HFF-Myc (cell line): ENCODE measurements around the gene TSFM.
"Not testable (repeated sequence)": the region's sequence is repeated elsewhere in the genome, so short reads cannot be mapped to it uniquely, and the experiment has no call there.

ENCODE experiments used
- DNase-seq: peaks from one replicate; pipeline ENCODE4 v3.0.0-alpha.2; 2011; ENCODE audit warnings: low read depth; ENCODE audit errors: extremely low read depth
- H3K4me3 ChIP-seq: replicated peaks from 2 replicates; pipeline ENCODE4 v1.5.1; 2011; ENCODE audit warnings: low read depth, mild to moderate bottlenecking, control low read depth, low read length
- TF ChIP-seq, protein P1 (sequence below): IDR thresholded peaks from 2 replicates; pipeline ENCODE4 v1.5.1; 2012; ENCODE audit warnings: mild to moderate bottlenecking, low read depth, low read length, control low read depth; ENCODE audit errors: missing control alignments

The TSFM gene

DNA sequence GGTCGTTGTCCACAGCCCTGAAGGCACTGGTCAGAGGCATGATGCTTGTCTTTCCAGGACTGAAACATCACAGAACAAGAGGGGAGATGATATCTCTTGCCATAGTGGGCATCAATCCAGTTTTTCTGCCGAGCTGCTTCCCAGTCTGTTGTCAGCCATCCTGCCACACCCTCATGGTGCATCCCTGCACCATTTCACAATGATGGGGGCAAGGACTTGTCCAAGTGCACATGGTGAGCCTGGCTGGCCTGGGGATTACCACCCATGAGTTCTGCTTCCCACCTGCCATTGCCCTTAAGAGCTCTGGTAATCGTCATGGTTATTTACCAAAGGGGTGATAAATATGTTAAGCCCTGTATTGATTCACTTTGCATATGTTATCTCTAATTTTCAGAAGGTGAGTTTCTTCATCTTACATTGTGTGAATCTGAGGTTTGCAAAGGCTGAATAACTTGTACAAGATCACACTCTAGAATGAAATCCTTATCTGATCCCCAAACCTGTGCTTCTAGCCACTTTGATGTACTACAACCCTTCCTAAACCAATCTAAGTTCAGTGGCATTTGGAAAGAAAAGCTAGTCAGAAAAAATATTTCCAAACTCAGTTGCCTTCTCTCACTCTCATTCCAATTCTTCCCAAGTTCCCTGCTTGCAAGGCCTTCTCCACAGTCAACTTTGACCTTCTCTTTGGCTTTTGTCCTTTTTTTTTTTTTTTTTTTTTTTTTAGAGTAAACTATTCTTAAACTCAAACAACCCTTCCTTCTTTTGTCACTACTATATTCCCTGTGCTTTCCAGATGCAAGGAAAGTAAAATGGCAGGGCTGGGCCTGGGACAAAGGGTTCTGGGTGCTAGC, 33.6 kb downstream of the TSFM start:
- no peak for DNase-seq
- no peak overlapping the region for H3K4me3 ChIP-seq
- TF ChIP-seq, protein P1, sequence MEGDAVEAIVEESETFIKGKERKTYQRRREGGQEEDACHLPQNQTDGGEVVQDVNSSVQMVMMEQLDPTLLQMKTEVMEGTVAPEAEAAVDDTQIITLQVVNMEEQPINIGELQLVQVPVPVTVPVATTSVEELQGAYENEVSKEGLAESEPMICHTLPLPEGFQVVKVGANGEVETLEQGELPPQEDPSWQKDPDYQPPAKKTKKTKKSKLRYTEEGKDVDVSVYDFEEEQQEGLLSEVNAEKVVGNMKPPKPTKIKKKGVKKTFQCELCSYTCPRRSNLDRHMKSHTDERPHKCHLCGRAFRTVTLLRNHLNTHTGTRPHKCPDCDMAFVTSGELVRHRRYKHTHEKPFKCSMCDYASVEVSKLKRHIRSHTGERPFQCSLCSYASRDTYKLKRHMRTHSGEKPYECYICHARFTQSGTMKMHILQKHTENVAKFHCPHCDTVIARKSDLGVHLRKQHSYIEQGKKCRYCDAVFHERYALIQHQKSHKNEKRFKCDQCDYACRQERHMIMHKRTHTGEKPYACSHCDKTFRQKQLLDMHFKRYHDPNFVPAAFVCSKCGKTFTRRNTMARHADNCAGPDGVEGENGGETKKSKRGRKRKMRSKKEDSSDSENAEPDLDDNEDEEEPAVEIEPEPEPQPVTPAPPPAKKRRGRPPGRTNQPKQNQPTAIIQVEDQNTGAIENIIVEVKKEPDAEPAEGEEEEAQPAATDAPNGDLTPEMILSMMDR: no peak

DNA sequence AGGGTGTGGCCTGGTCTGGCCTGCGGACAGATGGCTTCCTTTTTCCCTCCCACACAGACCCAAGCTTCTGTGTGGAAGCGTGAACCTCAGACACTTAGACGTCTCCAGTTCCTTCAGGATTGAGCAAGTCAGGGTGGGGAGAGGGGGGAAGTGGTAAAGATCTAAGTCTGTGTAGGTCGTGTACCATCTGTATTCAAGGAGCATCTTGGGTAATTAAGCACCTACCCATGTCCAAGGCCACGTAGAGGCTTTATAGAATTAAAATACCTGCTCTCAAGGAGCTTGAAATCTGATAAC, 34.2 kb downstream of the TSFM start:
- TF ChIP-seq, protein P1: no peak
- no peak for DNase-seq
- H3K4me3 ChIP-seq: no peak overlapping the region

DNA sequence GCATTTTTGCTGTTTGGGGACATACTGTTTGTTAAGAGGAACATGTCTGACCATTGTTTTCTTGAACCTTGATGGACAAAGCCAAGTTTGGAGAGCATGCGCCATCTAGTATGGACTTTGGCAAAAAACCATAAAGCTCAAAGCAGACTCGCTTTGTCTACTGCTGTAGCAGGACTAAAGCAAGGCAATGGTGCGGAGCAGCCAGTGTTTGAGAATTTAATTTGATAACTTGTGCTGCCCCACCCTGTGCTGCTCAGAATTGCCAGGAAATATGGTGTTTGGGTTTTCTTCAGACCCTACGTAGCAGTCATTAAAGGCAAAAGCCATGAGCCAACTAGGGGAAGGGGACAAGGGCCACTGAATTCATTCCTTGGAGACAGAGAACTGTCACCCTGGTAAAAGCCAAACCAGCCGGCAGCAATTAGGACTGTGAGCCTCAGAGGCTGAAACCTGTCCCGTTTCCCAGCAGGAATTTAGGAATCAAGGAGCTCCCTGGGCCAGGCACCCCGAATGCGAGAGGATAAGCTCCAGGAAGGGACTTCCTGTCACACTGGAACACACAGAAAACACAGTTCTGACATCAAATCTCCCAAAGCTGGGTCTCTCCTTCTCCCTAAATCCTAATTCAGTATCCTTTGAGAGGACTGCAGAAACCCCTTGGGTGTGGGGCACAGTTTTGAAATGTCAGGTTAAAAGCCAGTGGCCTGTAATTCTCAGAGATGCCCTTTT, 34.8 kb downstream of the TSFM start:
- TF ChIP-seq, protein P1: no peak
- H3K4me3 ChIP-seq: no peak overlapping the region
- DNase-seq: no peak

DNA sequence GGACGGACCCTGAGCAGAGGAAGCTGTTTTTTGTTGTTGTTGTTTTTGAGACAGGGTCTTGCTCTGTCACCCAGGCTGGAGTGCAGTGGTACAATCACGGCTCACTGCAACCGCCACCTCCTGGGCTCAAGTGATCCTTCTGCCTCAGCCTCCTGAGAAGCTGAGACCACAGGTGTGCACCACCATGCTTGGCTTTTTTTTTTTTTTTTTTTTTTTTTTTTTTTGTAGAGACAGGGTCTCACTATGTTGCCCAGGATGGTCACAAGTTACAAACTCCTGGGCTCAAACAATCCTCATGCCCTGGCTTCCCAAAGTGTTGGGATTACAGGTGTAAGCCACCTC, 35.4 kb downstream of the TSFM start:
- DNase-seq, H3K4me3 ChIP-seq: not testable (repeated sequence)

DNA sequence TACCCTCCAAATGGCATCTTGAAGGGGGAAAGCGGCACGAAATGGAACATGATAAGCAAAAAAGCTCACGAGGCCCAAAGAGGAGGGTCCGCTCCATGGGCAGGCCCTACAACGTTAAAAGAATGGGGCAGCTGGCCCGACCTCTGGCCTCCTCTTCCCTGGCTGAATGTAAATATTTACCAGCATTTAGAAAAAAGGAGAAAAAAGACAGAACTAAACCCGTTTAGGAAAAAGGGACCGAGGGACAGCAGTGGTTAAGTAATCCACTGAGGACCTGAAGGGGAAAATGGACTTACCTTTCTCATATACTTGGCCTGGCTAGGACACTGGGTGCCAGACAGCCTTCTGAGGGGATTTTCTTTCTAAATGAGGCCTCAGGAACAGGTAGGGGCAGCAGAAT, 37.5 kb downstream of the TSFM start:
- not testable (repeated sequence) for DNase-seq, H3K4me3 ChIP-seq

DNA sequence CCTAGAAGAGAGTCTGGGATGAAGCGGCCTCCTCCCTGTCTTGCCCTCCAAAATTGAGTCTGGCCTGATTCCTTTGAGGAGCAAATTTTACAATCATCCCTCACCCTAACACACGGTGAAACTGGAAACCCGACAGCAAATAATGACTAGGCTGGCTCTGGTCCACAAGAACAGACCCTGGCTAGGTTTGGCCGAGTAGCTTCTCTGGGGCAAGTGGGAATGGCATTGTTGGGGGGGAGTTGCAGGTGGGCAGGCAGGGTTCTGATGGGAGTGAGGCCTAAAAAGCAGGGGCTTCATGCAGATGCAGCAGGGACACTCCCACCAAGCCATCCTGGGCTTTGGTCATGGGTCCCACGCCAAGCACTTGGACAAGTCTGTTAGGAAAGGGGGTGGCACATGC, 38.4 kb downstream of the TSFM start:
- not testable (repeated sequence) for H3K4me3 ChIP-seq, DNase-seq

DNA sequence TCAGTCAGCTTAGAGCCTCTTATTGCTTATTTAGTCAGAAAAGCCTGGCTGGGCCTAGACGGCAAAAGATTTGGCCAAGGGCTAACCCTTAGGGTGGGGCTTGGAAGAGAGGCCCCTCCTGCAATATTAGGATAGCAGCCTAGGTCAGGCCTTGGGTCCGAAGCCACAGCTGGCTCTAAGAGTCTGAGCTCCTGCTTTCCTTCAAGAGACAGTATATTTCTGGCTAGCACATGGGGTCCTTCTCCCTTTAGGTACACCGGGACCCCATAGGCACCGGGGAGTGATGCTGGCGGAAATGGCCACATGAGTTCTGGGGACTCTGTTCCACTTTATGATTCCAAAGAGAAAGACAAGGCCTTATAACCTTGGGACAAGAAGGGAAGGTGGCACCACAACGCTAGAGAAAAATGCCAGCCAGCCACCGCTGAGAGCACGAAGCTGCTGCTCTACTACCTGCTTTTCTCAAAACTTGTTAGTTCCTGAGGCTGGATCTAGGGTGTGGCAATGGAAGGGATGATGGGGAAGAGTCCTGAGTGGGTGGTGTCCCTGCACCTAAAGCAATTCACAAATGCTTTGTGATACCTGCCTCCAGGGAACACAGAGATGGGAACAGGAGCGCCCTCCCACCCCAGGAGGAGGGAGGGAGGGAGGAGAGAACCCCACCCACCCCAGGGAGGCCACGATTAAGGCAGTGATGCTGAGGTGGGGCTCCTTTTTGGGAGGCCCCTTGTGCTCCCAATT, 39.1 kb downstream of the TSFM start:
- TF ChIP-seq, protein P1: no peak
- H3K4me3 ChIP-seq: no peak overlapping the region

DNA sequence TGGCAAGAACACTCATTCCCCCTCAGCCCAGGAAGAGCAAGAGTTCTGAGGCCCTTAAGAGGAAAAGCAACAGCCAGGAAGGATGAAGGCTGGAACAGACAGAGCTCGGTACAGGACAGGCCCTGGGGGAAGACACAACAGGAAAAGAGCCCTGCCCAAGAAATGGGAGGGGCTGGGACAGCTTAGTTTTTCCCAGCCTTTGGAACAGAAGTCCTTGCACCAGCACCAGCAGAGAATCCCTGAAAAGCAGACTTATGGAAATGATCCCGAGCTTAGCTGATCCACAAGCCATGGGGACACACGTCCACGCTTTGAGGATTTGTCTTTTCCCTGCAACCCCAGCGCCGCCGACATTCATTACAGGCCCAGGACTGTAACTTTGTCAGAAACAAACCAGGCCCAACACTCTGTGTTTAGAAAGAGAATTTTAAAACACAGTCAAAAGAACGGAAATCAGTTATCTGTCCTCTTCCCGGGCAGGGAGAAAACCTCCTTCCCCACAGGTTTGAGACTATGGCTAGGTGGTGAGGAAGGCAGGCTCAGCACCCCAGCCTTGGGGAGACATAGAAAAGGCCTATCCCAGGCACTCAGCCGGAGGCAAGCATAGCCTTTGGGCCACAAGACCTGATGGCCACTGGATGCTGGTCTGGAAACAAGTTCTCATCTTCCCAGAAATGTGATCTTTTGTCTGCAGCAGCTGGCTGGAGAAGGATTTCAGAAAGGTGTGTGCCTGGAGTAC, 40.0 kb downstream of the TSFM start:
- H3K4me3 ChIP-seq: no peak overlapping the region
- TF ChIP-seq, protein P1: no peak
- DNase-seq: no peak

More for the DNA sequence above, 39.1 kb downstream of the TSFM start:
- no peak for DNase-seq
